T-cell (primary cell): ENCODE measurements around the gene CHD9. TPM values are rescaled to one million over a fixed set of nuclear protein-coding genes. Genes with fewer than 3 reads are reported as not detected.

ENCODE experiments used
- ATAC-seq, 4 experiments: fragments of 200-7000 bp in 3 of 4; fragments of 150-1000 bp in 1 of 4; cut with Tn5 transposase; replicated peaks in 1 of 4; 1 replicate in 3 of 4; 2 replicates in 1 of 4; pipeline ENCODE4 v1.10.0; 2021; ENCODE audit warnings: moderate library complexity in 3 of 4, mild to moderate bottlenecking in 2 of 4, moderate number of reproducible peaks in 1 of 4
- CTCF ChIA-PET, 2 donors: fragments of 300-600 bp; sonication (Branson Sonifier 250); formaldehyde crosslinking; loops; one replicate each; lab custom pipeline; 2022; ENCODE audit warnings: antibody characterized with exemption in 2 of 2; lab: Charles Lee
- POLR2A ChIA-PET, 2 donors: fragments of 300-600 bp; sonication (Branson Sonifier 250); formaldehyde crosslinking; loops; one replicate each; lab custom pipeline; 2022; ENCODE audit warnings: antibody characterized with exemption in 2 of 2; lab: Charles Lee
- DNase-seq, 35 experiments: peaks; one replicate each; pipeline versions ENCODE4 v3.0.0 to v3.0.0-alpha.2; 2013 to 2023
- H3K27ac ChIP-seq: one replicate; pipeline ENCODE4 v1.5.1; 2013; ENCODE audit warnings: low read length
- H3K27me3 ChIP-seq, 2 experiments: replicated peaks in 1 of 2; 1 replicate in 1 of 2; 2 replicates in 1 of 2; pipeline versions ENCODE4 v1.6.1 to v1.7.0; 2013; ENCODE audit warnings: low read length in 1 of 2, mixed read lengths in 1 of 2; ENCODE audit not compliant: control insufficient read depth in 2 of 2, insufficient read depth in 2 of 2; ENCODE audit errors: extremely low read depth in 1 of 2
- H3K36me3 ChIP-seq, 2 donors: 1 replicate in 1 of 2; 2 replicates in 1 of 2; pipeline versions ENCODE4 v1.6.1 to v1.7.0; 2013; ENCODE audit warnings: low read length in 1 of 2; ENCODE audit not compliant: control insufficient read depth in 2 of 2, insufficient read depth in 1 of 2; ENCODE audit errors: extremely low read depth in 1 of 2
- H3K4me1 ChIP-seq, 2 experiments: 1 replicate in 1 of 2; 2 replicates in 1 of 2; pipeline versions ENCODE4 v1.6.1 to v1.7.0; 2013; ENCODE audit warnings: low read length in 2 of 2, mixed read lengths in 1 of 2; ENCODE audit not compliant: insufficient read depth in 2 of 2, control insufficient read depth in 1 of 2; ENCODE audit errors: extremely low read depth in 1 of 2
- H3K4me3 ChIP-seq, 2 donors: 1 replicate in 1 of 2; 2 replicates in 1 of 2; pipeline versions ENCODE4 v1.5.1 to v1.7.0; 2013; ENCODE audit warnings: mild to moderate bottlenecking in 2 of 2, low read length in 1 of 2, moderate library complexity in 1 of 2; ENCODE audit not compliant: control insufficient read depth in 1 of 2; ENCODE audit errors: extremely low read depth in 1 of 2
- H3K9me3 ChIP-seq: 2 replicates; pipeline ENCODE4 v1.7.0; 2013
- H3K27ac Mint-ChIP-seq, 2 donors: one replicate each; pipeline ENCODE4 v1.8.0; 2020 to 2021; ENCODE audit warnings: mild to moderate bottlenecking in 2 of 2, mixed read lengths in 2 of 2
- H3K27me3 Mint-ChIP-seq, 2 donors: one replicate each; pipeline ENCODE4 v1.8.0; 2021 to 2022; ENCODE audit warnings: mixed read lengths in 2 of 2
- H3K36me3 Mint-ChIP-seq: one replicate; pipeline ENCODE4 v1.8.0; 2021; ENCODE audit warnings: mixed read lengths
- H3K4me1 Mint-ChIP-seq, 3 donors: one replicate each; pipeline ENCODE4 v1.8.0; 2020 to 2022; ENCODE audit warnings: mixed read lengths in 3 of 3, mild to moderate bottlenecking in 1 of 3
- H3K4me3 Mint-ChIP-seq, 3 donors: one replicate each; pipeline ENCODE4 v1.8.0; 2020 to 2022; ENCODE audit warnings: mild to moderate bottlenecking in 3 of 3, mixed read lengths in 3 of 3, moderate library complexity in 3 of 3
- H3K9me3 Mint-ChIP-seq, 3 donors: one replicate each; pipeline ENCODE4 v1.8.0; 2020 to 2022; ENCODE audit warnings: mixed read lengths in 3 of 3
- WGBS: methylation state at CpG from one replicate; pipeline ENCODE4 v1.1.5; 2013; ENCODE audit warnings: missing lambda C conversion rate; ENCODE audit not compliant: insufficient coverage; 5-methylcytosine and 5-hydroxymethylcytosine counted together
- total RNA-seq, 35 experiments: library from RNA in 6 of 35; stranded (reverse) in 6 of 35; fragments of 120-200 nt in 1 of 35; gene quantifications; one replicate each; pipeline versions ENCODE4 v1.2.1 to v1.2.4 and lab custom pipeline; 2013 to 2026

CHD9 gene
- total RNA-seq, 5 donors from 2014 or later (not counting 1 experiment from before 2014, with no cell fraction given): 33.0 to 39.3 (median 33.8) TPM

DNA sequence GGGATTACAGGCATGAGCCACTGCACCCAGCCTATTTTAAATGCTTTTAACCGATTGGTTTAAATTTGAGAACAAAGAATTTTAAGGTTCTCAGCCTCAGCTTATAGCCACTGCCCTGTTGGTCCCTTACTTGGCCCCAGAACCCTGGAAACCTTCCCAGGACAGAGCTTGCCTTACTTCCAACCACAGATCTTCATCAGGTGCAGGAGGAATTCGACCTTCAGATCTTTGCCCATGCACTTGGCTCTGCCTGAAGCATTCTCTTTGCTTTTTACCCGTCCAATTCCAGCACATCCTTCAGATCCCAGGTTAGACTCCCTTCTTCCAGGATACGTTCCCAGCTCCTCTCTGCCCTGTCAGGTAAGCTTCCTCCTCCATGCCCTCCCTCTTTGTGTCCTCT, 27.7 kb downstream of the CHD9 start:
- 92% methylated on average over 4 of the region's 4 CpGs for WGBS
- no peaks in the 10 kb centered on the region for H3K9me3 ChIP-seq
- H3K27ac Mint-ChIP-seq: no peak overlapping the region
- H3K27me3 Mint-ChIP-seq: peaks cover 0 to 4% of the 10 kb centered on the region in 2 donors
- H3K36me3 Mint-ChIP-seq: peaks cover 4% of the 10 kb centered on the region
- ATAC-seq (no peak), DNase-seq (no peak)
- H3K9me3 Mint-ChIP-seq: no peaks in the 10 kb centered on the region
- H3K4me3 Mint-ChIP-seq: no peak overlapping the region
- no peaks in the 10 kb centered on the region for H3K36me3 ChIP-seq
- no peak overlapping the region for H3K27ac ChIP-seq
- CTCF ChIA-PET: interaction anchor here in 1 of 2 donors (0.8 kb wide), 1 partner anchor 21 kb away, joined by 3 read pairs; no protein-coding TSS in a partner anchor
- no peaks in the 10 kb centered on the region for H3K4me1 ChIP-seq
- H3K4me1 Mint-ChIP-seq: no peaks in the 10 kb centered on the region
- H3K27me3 ChIP-seq: no peaks in the 10 kb centered on the region
- POLR2A ChIA-PET: no interaction called here
- H3K4me3 ChIP-seq: no peak overlapping the region

DNA sequence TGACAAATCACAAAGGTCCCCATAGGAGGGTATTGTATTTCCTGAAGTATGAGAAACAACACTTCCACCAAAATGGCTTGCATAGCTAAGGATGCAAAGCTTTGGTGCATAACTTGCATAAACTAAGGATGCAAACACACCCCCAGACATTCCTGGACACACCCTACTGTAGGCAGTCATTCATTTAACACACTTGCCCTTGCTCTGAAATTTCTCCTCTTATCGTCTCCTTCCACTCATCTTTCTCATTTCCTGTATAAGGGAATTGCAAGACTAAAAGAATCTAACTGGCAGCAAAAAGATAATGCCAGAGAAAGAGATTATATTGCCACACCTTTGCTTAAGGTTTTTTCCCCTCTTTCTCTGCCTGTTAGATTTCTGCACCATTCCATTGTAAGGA, 28.3 kb downstream of the CHD9 start:
- peaks cover 2% of the 10 kb centered on the region for H3K36me3 Mint-ChIP-seq
- H3K4me3 Mint-ChIP-seq: no peak overlapping the region
- no peak overlapping the region for H3K4me3 ChIP-seq
- no peaks in the 10 kb centered on the region for H3K4me1 Mint-ChIP-seq
- ATAC-seq (no peak), DNase-seq (no peak)
- ChIA-PET CTCF (interaction anchor here in 1 of 2 donors (0.7 kb wide), 1 partner anchor 11 kb away, joined by 4 read pairs; no protein-coding TSS in a partner anchor), POLR2A (no interaction called here)
- H3K27me3 ChIP-seq: no peaks in the 10 kb centered on the region
- no CpG with 5 or more reads among the region's 1 CpG for WGBS
- H3K9me3 Mint-ChIP-seq: no peaks in the 10 kb centered on the region
- peaks cover 0 to 4% of the 10 kb centered on the region in 2 donors for H3K27me3 Mint-ChIP-seq
- no peak overlapping the region for H3K27ac Mint-ChIP-seq
- no peaks in the 10 kb centered on the region for H3K36me3 ChIP-seq
- H3K9me3 ChIP-seq: no peaks in the 10 kb centered on the region
- H3K27ac ChIP-seq: no peak overlapping the region
- H3K4me1 ChIP-seq: no peaks in the 10 kb centered on the region

GRCh38 chr16:53084141-53084541, 29.4 kb downstream of the CHD9 start:
- no peak for ATAC-seq
- H3K4me1 ChIP-seq: no peaks in the 10 kb centered on the region
- WGBS: 100% methylated on average over 1 of the region's 4 CpGs
- no peak overlapping the region for H3K4me3 Mint-ChIP-seq
- DNase-seq: no peak
- H3K27ac ChIP-seq: no peak overlapping the region
- no peak overlapping the region for H3K27ac Mint-ChIP-seq
- H3K36me3 Mint-ChIP-seq: no peaks in the 10 kb centered on the region
- no peaks in the 10 kb centered on the region for H3K9me3 ChIP-seq
- H3K4me3 ChIP-seq: no peak overlapping the region
- H3K4me1 Mint-ChIP-seq: no peaks in the 10 kb centered on the region
- POLR2A ChIA-PET: no interaction called here
- no peaks in the 10 kb centered on the region for H3K9me3 Mint-ChIP-seq
- H3K27me3 ChIP-seq: no peaks in the 10 kb centered on the region
- no peaks in the 10 kb centered on the region for H3K36me3 ChIP-seq
- CTCF ChIA-PET: no interaction called here
- peaks cover 0 to 4% of the 10 kb centered on the region in 2 donors for H3K27me3 Mint-ChIP-seq

DNA sequence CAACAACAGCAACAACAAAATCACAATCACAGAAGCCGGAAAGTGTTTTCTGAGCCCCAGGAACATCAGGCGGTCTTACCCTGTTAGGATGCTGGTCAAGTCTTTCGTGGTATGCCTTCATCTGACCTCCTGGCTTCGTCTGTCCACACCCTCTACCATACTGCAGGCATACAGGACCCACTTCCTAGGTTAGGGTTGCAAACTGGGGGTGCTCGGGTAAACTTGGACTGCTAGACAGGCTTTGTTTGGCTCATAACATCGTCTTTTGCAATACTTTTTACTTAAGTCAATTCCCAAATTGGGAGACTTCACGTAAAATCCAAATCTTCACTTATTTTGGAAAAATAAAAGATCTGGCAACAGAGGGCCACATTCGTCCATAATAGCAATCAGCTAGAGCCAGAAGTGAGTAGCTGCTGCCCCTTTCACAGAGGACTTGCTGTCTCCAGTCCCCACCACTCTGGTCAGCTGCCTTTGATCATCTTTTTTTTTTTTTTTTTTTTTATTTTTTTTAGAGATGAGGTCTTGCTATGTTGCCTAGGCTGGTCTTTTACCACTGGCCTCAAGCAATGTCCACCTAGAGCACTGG, 30.0 kb downstream of the CHD9 start:
- Mint-ChIP-seq H3K36me3 (no peaks in the 10 kb centered on the region), H3K4me3 (no peak overlapping the region), H3K9me3 (no peaks in the 10 kb centered on the region), H3K4me1 (peaks cover 0 to 6% (median 2%) of the 10 kb centered on the region in 3 donors), H3K27me3 (peaks cover 0 to 4% of the 10 kb centered on the region in 2 donors), H3K27ac (no peak overlapping the region)
- no peaks in the 10 kb centered on the region for H3K27me3 ChIP-seq
- ChIA-PET POLR2A (no interaction called here), CTCF (no interaction called here)
- H3K4me3 ChIP-seq: no peak overlapping the region
- ATAC-seq: no peak
- H3K4me1 ChIP-seq: peaks cover 0 to under 1% of the 10 kb centered on the region in 2 experiments
- DNase-seq: no peak
- WGBS: 100% methylated on average over 5 of the region's 8 CpGs
- no peaks in the 10 kb centered on the region for H3K9me3 ChIP-seq
- H3K27ac ChIP-seq: no peak overlapping the region
- no peaks in the 10 kb centered on the region for H3K36me3 ChIP-seq

GRCh38 chr16:53085369-53085843, 30.6 kb downstream of the CHD9 start:
- no peaks in the 10 kb centered on the region for H3K9me3 Mint-ChIP-seq
- H3K27ac ChIP-seq: no peak overlapping the region
- no peak overlapping the region for H3K4me3 ChIP-seq
- no peak overlapping the region for H3K4me3 Mint-ChIP-seq
- H3K36me3 ChIP-seq: no peaks in the 10 kb centered on the region
- ChIA-PET POLR2A (no interaction called here), CTCF (no interaction called here)
- ATAC-seq (no peak), DNase-seq (no peak)
- H3K27me3 Mint-ChIP-seq: peaks cover 0 to 4% of the 10 kb centered on the region in 2 donors
- peaks cover 3 to 11% (median 7%) of the 10 kb centered on the region in 3 donors for H3K4me1 Mint-ChIP-seq
- no peak overlapping the region for H3K27ac Mint-ChIP-seq
- WGBS: no CpG with 5 or more reads among the region's 4 CpGs
- no peaks in the 10 kb centered on the region for H3K27me3 ChIP-seq
- no peaks in the 10 kb centered on the region for H3K36me3 Mint-ChIP-seq
- no peaks in the 10 kb centered on the region for H3K9me3 ChIP-seq
- H3K4me1 ChIP-seq: peaks cover 0 to 6% of the 10 kb centered on the region in 2 experiments

DNA sequence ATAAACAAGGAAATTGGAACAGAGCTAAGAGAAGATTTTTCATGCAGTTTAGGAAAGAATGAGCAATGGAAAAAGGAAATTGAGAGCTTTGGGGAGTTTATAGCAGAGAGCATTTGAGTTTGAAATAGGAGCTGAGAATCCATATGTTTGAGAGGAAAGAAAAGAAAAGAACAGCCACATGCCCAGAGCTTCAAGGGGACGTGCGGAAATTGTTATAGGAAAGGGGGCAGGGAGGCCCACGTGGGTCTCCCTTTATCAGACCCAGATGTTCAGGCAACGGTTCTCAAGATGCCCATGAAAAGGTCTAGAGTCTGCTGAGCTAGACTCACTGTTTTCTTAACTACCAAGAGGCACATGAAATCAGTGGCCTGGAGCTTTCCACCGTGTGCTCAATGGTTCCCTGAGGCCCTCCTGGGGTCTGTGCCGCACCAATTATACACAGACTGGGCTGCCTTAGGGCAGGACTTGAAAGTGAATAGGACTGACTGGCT, 31.2 kb downstream of the CHD9 start:
- H3K27ac ChIP-seq: no peak overlapping the region
- DNase-seq (no peak), ATAC-seq (no peak)
- no peak overlapping the region for H3K4me3 ChIP-seq
- no peaks in the 10 kb centered on the region for H3K9me3 ChIP-seq
- Mint-ChIP-seq H3K4me1 (peaks cover 9 to 17% (median 13%) of the 10 kb centered on the region in 3 donors), H3K9me3 (no peaks in the 10 kb centered on the region), H3K27me3 (peaks cover 0 to 4% of the 10 kb centered on the region in 2 donors), H3K27ac (no peak overlapping the region), H3K4me3 (no peak overlapping the region), H3K36me3 (no peaks in the 10 kb centered on the region)
- H3K36me3 ChIP-seq: no peaks in the 10 kb centered on the region
- H3K4me1 ChIP-seq: peaks cover 0 to 11% of the 10 kb centered on the region in 2 experiments
- ChIA-PET CTCF (no interaction called here), POLR2A (interaction anchor here in 1 of 2 donors (0.6 kb wide), 1 partner anchor 50 kb away, joined by 3 read pairs; no protein-coding TSS in a partner anchor)
- 92% methylated on average over 5 of the region's 6 CpGs for WGBS
- no peaks in the 10 kb centered on the region for H3K27me3 ChIP-seq
